BLaER1 treated with 17β-estradiol and CSF1 and Interleukin-3, amounts not matched to agents 10 nM and 100 nM (cell line): Measurements from ENCODE around the gene EYA2.

ENCODE experiments used
- H3K27ac ChIP-seq, 11 experiments: shearing (Covaris generic); formaldehyde crosslinking; 2 replicates each; pipeline ENCODE4 v1.8.1; 2022
- H3K27me3 ChIP-seq, 11 experiments: shearing (Covaris generic); formaldehyde crosslinking; 2 replicates each; pipeline ENCODE4 v1.8.1; 2022
- H3K36me3 ChIP-seq, 11 experiments: shearing (Covaris generic); formaldehyde crosslinking; 2 replicates each; pipeline ENCODE4 v1.8.1; 2022
- H3K4me1 ChIP-seq, 10 experiments: shearing (Covaris generic); formaldehyde crosslinking; 2 replicates each; pipeline ENCODE4 v1.8.1; 2022
- H3K4me2 ChIP-seq, 11 experiments: shearing (Covaris generic); formaldehyde crosslinking; 2 replicates each; pipeline ENCODE4 v1.8.1; 2022
- H3K4me3 ChIP-seq, 10 experiments: shearing (Covaris generic); formaldehyde crosslinking; 2 replicates each; pipeline ENCODE4 v1.8.1; 2022
- H3K9ac ChIP-seq, 11 experiments: shearing (Covaris generic); formaldehyde crosslinking; 2 replicates each; pipeline ENCODE4 v1.8.1; 2022
- H3K9me3 ChIP-seq, 11 experiments: shearing (Covaris generic); formaldehyde crosslinking; replicated peaks in 1 of 11; 2 replicates each; pipeline ENCODE4 v1.8.1; 2022
- H4K20me1 ChIP-seq, 11 experiments: shearing (Covaris generic); formaldehyde crosslinking; 2 replicates each; pipeline ENCODE4 v1.8.1; 2022
- Cebpa-rat ChIP-seq, 11 experiments: shearing (Covaris generic); IDR thresholded peaks; 2 replicates each; pipeline ENCODE4 v1.8.1; 2022

Gene EYA2

DNA sequence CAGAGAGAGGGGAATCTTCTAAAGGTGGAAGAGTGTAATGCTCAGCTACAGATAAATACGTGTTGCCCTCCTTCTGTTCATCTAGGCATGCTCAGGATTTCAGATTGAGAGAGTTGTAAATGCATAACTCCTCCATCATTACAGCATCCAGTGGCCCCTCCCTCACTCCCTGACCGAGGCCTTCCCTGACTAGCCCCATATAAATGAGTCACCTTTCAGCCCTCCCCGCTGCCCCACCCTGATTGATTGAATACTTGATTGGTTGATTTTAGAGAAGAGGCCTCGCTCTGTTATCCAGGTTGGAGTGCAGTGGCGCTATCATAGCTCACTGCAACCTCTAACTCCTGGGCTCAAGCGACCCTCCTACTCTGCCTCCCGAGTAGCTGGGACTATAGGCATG lies 193.7 kb downstream of the EYA2 start:
- H3K4me1 ChIP-seq, result peaks cover 0 to 11% (median 0%) of the 10 kb centered on the region in 10 experiments; a peak in 2 of 20 replicates
- no peak overlapping the region for H3K4me2 ChIP-seq
- H3K9ac ChIP-seq, result no peak overlapping the region
- no peak overlapping the region for H3K4me3 ChIP-seq
- no peak overlapping the region for H3K27ac ChIP-seq
- H3K27me3 ChIP-seq, result no peaks in the 10 kb centered on the region
- H4K20me1 ChIP-seq, result no peaks in the 10 kb centered on the region
- H3K36me3 ChIP-seq, result no peaks in the 10 kb centered on the region
- TF ChIP-seq Cebpa-rat (IDR thresholded peaks at IDR 0.05), result no peak
- H3K9me3 ChIP-seq, result peaks cover 0 to 19% (median 0%) of the 10 kb centered on the region in 11 experiments; a peak in 6 of 22 replicates

- Histone ChIP-seq H3K4me1 (peaks cover 0 to 8% (median 0%) of the 10 kb centered on the region in 10 experiments; a peak in 2 of 20 replicates), H3K4me2 (no peak overlapping the region), H3K27ac (no peak overlapping the region), H4K20me1 (no peaks in the 10 kb centered on the region), H3K4me3 (no peak overlapping the region), H3K9ac (no peak overlapping the region), H3K9me3 (peaks cover 0 to 19% (median 0%) of the 10 kb centered on the region in 11 experiments; a peak in 6 of 22 replicates), H3K27me3 (no peaks in the 10 kb centered on the region), H3K36me3 (no peaks in the 10 kb centered on the region)
- no peak for TF ChIP-seq Cebpa-rat (IDR thresholded peaks at IDR 0.05)
These were observed 194.5 kb downstream of the EYA2 start for GRCh38 chr20:47089151-47089550.

GRCh38 chr20:47090835-47091234 lies 196.2 kb downstream of the EYA2 start:
- Histone ChIP-seq H3K27ac (no peak overlapping the region), H3K27me3 (no peaks in the 10 kb centered on the region), H3K36me3 (no peaks in the 10 kb centered on the region), H3K4me2 (no peak overlapping the region), H4K20me1 (no peaks in the 10 kb centered on the region), H3K4me1 (peaks cover 0 to 8% (median 0%) of the 10 kb centered on the region in 10 experiments; a peak in 2 of 20 replicates), H3K9me3 (peaks cover 3 to 23% (median 8%) of the 10 kb centered on the region in 11 experiments; a peak in 17 of 22 replicates), H3K9ac (no peak overlapping the region), H3K4me3 (no peak overlapping the region)
- no peak for TF ChIP-seq Cebpa-rat (IDR thresholded peaks at IDR 0.05)

- no peak overlapping the region for H3K9ac ChIP-seq
- H3K4me1 ChIP-seq, result no peaks in the 10 kb centered on the region
- H3K4me2 ChIP-seq, result no peak overlapping the region
- H3K9me3 ChIP-seq, result peaks cover 11 to 34% (median 17%) of the 10 kb centered on the region in 11 experiments; a peak in 17 of 22 replicates
- H3K4me3 ChIP-seq, result no peak overlapping the region
- H3K36me3 ChIP-seq, result no peaks in the 10 kb centered on the region
- H4K20me1 ChIP-seq, result no peaks in the 10 kb centered on the region
- no peak overlapping the region for H3K27ac ChIP-seq
- H3K27me3 ChIP-seq, result no peaks in the 10 kb centered on the region
- no peak for TF ChIP-seq Cebpa-rat (IDR thresholded peaks at IDR 0.05)
These were observed 198.8 kb downstream of the EYA2 start for GRCh38 chr20:47093320-47093966.

DNA sequence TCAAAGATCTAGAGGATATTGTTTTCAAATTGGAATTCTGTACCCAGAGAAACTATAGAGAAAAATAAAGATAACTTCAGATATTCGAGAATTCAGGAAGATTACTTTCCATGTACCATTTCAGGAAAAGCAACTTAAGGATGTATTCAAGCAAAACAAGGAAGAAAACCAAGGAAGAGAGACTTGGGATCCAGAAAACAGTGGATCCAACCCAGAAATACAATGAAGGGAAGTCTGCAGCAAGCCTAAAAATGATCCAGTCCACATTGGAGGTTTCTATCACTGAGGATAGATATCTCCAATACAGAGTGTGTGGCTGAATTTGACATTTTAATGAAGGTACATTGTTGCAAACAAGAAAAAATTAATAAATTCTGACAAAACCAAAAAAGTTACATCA lies 201.0 kb downstream of the EYA2 start:
- no peak for TF ChIP-seq Cebpa-rat (IDR thresholded peaks at IDR 0.05)
- Histone ChIP-seq H3K4me1 (no peaks in the 10 kb centered on the region), H3K27me3 (no peaks in the 10 kb centered on the region), H3K36me3 (no peaks in the 10 kb centered on the region), H3K9ac (no peak overlapping the region), H4K20me1 (no peaks in the 10 kb centered on the region), H3K27ac (no peak overlapping the region), H3K9me3 (peaks cover 12 to 34% (median 17%) of the 10 kb centered on the region in 11 experiments; a peak in 20 of 22 replicates), H3K4me3 (no peak overlapping the region), H3K4me2 (no peak overlapping the region)

DNA sequence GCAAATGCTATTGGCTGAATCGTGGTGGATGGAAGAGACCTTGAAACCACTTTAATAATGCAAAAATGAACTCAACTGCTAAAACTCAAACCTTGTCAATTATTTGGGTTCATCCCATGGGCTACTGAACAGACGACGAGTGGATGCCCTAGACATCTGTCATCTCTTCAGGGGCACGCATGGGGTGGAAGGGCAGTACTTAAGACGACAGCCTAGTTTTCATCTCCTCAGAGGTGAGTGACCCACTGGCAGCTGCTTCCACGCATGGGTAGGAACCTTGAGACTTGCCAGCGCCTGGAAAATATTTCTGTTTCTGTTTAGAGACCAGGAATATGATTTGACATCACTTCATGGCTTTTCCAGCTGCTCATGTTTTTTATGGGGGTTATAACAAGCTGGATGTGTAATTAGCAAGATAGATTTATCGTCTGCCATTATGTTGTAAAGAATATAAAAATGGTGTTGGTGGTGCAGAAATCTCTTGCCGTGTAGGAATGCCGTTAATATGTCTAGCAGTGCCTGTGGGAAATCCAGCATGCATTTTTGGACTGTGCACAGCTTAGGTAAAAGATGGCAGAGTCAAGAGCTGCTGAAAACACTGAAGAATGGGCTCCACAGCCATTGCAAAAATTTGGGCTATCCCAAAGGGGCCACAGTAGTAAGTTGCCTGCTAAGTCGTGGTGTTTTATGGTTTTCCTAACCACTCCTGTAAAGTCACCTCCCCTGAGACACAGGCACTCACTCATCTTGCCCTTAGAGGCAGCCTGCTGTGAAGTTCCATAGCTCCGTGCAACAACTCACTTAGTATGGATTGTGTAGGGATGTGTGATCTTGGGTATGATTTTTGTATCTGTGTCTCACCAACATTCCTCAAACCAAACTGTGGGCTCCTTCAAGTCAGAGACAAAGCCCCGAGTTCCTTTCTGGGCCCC lies 203.3 kb downstream of the EYA2 start:
- TF ChIP-seq Cebpa-rat (IDR thresholded peaks at IDR 0.05), result no peak
- no peak overlapping the region for H3K4me2 ChIP-seq
- H3K27ac ChIP-seq, result no peak overlapping the region
- H3K9ac ChIP-seq, result no peak overlapping the region
- H3K4me1 ChIP-seq, result peaks cover 0 to 10% (median 0%) of the 10 kb centered on the region in 10 experiments; a peak in 1 of 20 replicates
- H3K27me3 ChIP-seq, result no peaks in the 10 kb centered on the region
- no peaks in the 10 kb centered on the region for H4K20me1 ChIP-seq
- H3K9me3 ChIP-seq, result peaks cover 34 to 55% (median 38%) of the 10 kb centered on the region in 11 experiments
- no peak overlapping the region for H3K4me3 ChIP-seq
- H3K36me3 ChIP-seq, result no peaks in the 10 kb centered on the region

GRCh38 chr20:47099093-47099492 lies 204.4 kb downstream of the EYA2 start:
- H3K4me3 ChIP-seq, result no peak overlapping the region
- no peak overlapping the region for H3K27ac ChIP-seq
- no peak for TF ChIP-seq Cebpa-rat (IDR thresholded peaks at IDR 0.05)
- no peak overlapping the region for H3K9ac ChIP-seq
- peaks cover 0 to 10% (median 0%) of the 10 kb centered on the region in 10 experiments; a peak in 1 of 20 replicates for H3K4me1 ChIP-seq
- H4K20me1 ChIP-seq, result no peaks in the 10 kb centered on the region
- no peak overlapping the region for H3K4me2 ChIP-seq
- no peaks in the 10 kb centered on the region for H3K36me3 ChIP-seq
- peaks cover 44 to 66% (median 50%) of the 10 kb centered on the region in 11 experiments for H3K9me3 ChIP-seq
- H3K27me3 ChIP-seq, result no peaks in the 10 kb centered on the region

DNA sequence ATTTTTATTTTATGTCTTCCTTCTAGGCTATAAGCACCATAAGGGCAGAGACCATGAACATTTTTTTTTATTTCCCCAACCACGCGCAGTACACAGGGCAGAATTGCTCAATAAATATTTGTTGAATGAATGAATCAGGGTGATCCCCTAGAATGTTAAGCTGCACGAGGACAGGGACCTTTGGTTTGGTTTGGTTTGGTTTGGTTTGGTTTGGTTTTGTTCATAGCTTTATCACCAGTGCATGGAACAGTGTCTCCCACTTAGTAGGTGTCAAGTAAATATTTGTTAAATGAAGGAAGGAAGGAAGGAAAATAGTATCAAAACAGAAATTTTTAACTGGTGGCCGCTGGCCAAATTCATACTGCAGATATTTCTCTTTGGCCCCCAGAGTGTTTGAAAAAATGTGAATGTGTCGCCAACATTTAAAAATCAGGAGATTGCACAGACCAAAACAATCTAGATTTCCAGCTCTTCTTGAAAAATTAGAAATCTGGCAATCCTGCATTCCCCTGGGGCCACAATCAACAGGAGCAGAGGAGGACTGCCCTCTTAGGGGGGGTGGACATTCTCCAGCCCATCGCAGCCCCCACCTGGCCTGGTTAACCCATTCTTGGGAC lies 205.3 kb downstream of the EYA2 start:
- TF ChIP-seq Cebpa-rat (IDR thresholded peaks at IDR 0.05), result no peak
- no peak overlapping the region for H3K9ac ChIP-seq
- no peak overlapping the region for H3K4me3 ChIP-seq
- no peaks in the 10 kb centered on the region for H3K36me3 ChIP-seq
- peaks cover 0 to 10% (median 0%) of the 10 kb centered on the region in 10 experiments; a peak in 1 of 20 replicates for H3K4me1 ChIP-seq
- H3K4me2 ChIP-seq, result no peak overlapping the region
- no peaks in the 10 kb centered on the region for H3K27me3 ChIP-seq
- no peak overlapping the region for H3K27ac ChIP-seq
- no peaks in the 10 kb centered on the region for H4K20me1 ChIP-seq
- peaks cover 44 to 73% (median 57%) of the 10 kb centered on the region in 11 experiments for H3K9me3 ChIP-seq

DNA sequence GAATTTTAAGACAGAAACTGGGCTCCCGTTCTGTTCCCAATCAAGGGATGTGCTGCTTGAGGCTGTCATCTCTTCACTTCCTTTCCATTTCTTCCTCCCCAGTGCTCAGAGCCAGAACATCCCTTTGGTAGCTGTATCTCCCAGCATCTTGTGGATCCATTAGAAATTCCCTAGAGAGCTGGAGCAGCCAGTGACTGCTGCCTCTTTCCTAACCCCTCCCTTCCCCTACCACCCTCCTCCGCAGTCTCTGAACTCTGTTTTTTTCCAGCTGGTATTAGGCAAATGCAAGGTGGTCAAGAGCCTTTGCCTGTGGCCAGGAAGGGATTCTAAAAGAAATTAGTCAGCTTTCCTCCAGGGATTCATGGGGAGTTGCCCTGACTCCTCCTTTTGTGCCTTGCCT lies 208.0 kb downstream of the EYA2 start:
- Histone ChIP-seq H3K9me3 (peaks cover 30 to 54% (median 43%) of the 10 kb centered on the region in 11 experiments), H3K27me3 (no peaks in the 10 kb centered on the region)
- no peak for TF ChIP-seq Cebpa-rat (IDR thresholded peaks at IDR 0.05)

More for the DNA sequence above, 208.0 kb downstream of the EYA2 start:
- Histone ChIP-seq H3K4me3 (no peak overlapping the region), H3K9ac (no peak overlapping the region), H3K4me2 (no peak overlapping the region), H3K27ac (no peak overlapping the region), H4K20me1 (no peaks in the 10 kb centered on the region), H3K4me1 (peaks cover 0 to 11% (median 0%) of the 10 kb centered on the region in 10 experiments; a peak in 2 of 20 replicates), H3K36me3 (no peaks in the 10 kb centered on the region)
